ENCODE data around the gene GNS. TPM values are rescaled to one million over a fixed set of nuclear protein-coding genes. Genes with fewer than 3 reads are reported as not detected.

GNS gene
- total and polyA plus RNA-seq, 3 experiments from 2014 or later = 20.7 to 47.5 (median 21.1) TPM

DNA sequence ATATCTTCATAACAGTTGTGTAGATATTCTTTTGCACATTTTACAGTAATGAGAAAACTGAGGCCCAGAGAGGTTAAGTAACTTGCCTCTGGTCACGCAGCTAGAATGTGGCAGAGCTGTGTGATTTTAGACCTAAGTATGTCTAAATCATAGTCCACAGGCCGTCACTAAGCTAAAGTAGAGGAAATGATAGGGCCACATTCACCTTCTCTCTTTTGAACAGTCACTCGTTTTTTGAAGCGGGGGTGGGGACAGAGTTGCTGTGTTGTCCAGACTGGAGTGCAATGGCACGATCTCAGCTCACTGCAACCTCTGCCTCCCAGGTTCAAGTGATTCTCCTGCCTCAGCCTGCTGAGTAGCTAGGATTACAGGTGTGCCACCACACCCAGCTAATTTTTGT lies 80.4 kb downstream of the GNS start:
- H3K36me3 Mint-ChIP-seq = peaks cover 0 to 11% (median 0%) of the 10 kb centered on the region in 3 donors
- ChIA-PET POLR2A (interaction anchor here (1.5 to 3.6 kb wide), 3 partner anchors 10 to 70 kb away, joined by 4 to 49 read pairs (median 7); no protein-coding TSS in a partner anchor), CTCF (interaction anchor here (1.3 to 9.9 kb wide), 6 partner anchors 10 to 70 kb away, joined by 4 to 78 read pairs (median 14); no protein-coding TSS in a partner anchor)
- H3K27me3 Mint-ChIP-seq = peaks cover 0 to 4% of the 10 kb centered on the region in 2 donors
- H3K4me1 Mint-ChIP-seq = peaks cover 87 to 98% (median 94%) of the 10 kb centered on the region in 3 donors
- Histone ChIP-seq H3K4me1 (ENCODE audit: insufficient read depth, low read length) (peaks cover 95% of the 10 kb centered on the region), H3K27ac (ENCODE audit: low read depth, low read length) (peak overlapping the region; percentile 76), H3K27me3 (ENCODE audit: insufficient read depth, low read length, poor library complexity, severe bottlenecking) (no peaks in the 10 kb centered on the region), H3K36me3 (ENCODE audit: insufficient read depth, low read length) (no peaks in the 10 kb centered on the region), H3K4me3 (ENCODE audit: low read length) (no peak overlapping the region), H3K9me3 (ENCODE audit: low read length) (no peaks in the 10 kb centered on the region)
- no peak for DNase-seq
- H3K27ac Mint-ChIP-seq = peak overlapping the region; percentile 89 to 98 (median 96)
- peaks cover 0 to 2% (median 0%) of the 10 kb centered on the region in 5 donors for H3K9me3 Mint-ChIP-seq
- H3K4me3 Mint-ChIP-seq = peak overlapping the region; percentile 25 to 81 (median 68)

DNA sequence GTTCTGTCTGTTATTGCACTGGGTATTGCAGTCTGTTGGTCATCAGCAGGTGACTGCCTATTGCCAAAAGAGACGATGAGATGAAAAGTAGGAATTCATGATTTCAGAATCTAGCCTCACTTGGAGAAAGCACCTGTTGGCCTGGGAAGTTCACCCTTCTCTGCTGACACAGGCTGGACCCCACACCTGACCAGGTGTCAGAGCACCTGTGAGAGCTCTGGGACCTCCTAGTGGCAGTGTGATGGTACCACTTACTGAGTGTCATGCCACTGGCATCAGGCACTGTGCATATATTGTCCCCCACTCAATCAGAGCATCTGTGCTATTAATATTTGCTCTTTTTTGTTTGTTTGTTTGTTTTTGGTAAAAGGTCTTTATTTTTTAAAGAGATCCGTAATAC lies 81.0 kb downstream of the GNS start:
- no peak for DNase-seq
- H3K27me3 ChIP-seq (ENCODE audit: insufficient read depth, low read length, poor library complexity, severe bottlenecking) = no peaks in the 10 kb centered on the region
- no peaks in the 10 kb centered on the region for H3K9me3 Mint-ChIP-seq
- ChIA-PET POLR2A (interaction anchor here (1.5 to 3.6 kb wide), 2 partner anchors 10 to 67 kb away, joined by 4 to 49 read pairs; no protein-coding TSS in a partner anchor), CTCF (interaction anchor here (1.3 to 9.9 kb wide), 9 partner anchors 9 to 69 kb away, joined by 3 to 78 read pairs (median 6); no protein-coding TSS in a partner anchor)
- peaks cover 0 to 9% (median 0%) of the 10 kb centered on the region in 3 donors for H3K36me3 Mint-ChIP-seq
- H3K4me3 ChIP-seq (ENCODE audit: low read length) = peak overlapping the region; percentile 5
- peaks cover 95% of the 10 kb centered on the region for H3K4me1 ChIP-seq (ENCODE audit: insufficient read depth, low read length)
- peaks cover 0 to 4% of the 10 kb centered on the region in 2 donors for H3K27me3 Mint-ChIP-seq
- no peaks in the 10 kb centered on the region for H3K36me3 ChIP-seq (ENCODE audit: insufficient read depth, low read length)
- H3K27ac ChIP-seq (ENCODE audit: low read depth, low read length) = peak overlapping the region; percentile 76
- peak overlapping the region; percentile 25 to 68 (median 41) for H3K4me3 Mint-ChIP-seq
- H3K27ac Mint-ChIP-seq = peak overlapping the region; percentile 89 to 98 (median 96)
- H3K4me1 Mint-ChIP-seq = peaks cover 87 to 98% (median 94%) of the 10 kb centered on the region in 3 donors
- H3K9me3 ChIP-seq (ENCODE audit: low read length) = no peaks in the 10 kb centered on the region

DNA sequence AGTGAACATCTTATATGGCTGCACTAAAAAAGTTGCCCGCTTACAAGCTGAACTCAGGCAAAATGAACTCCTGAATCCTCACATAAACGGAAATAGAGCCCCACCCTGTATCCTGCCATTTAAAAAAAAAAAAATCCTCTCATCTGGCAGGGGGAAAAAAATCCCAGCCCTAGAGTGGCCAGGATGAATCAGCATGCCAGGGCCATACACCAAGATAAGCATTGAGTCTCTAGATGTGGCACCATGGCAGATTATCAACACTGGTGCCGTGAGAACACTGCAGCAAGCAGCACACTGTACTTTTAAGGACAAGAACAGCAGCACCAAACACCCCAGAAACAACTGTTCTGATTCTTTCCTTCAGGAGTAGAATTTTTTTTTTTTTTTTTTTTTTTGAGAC lies 83.4 kb downstream of the GNS start:
- no peak overlapping the region for H3K27ac ChIP-seq (ENCODE audit: low read depth, low read length)
- ChIA-PET CTCF (interaction anchor here (0.6 to 3.9 kb wide), 2 partner anchors 19 to 66 kb away, joined by 3 to 21 read pairs; no protein-coding TSS in a partner anchor), POLR2A (interaction anchor here (0.6 to 1.2 kb wide), 4 partner anchors 10 to 56 kb away, joined by 4 to 9 read pairs (median 5); no protein-coding TSS in a partner anchor)
- H3K4me3 ChIP-seq (ENCODE audit: low read length) = peak overlapping the region; percentile 42
- H3K9me3 Mint-ChIP-seq = no peaks in the 10 kb centered on the region
- H3K27me3 Mint-ChIP-seq = peaks cover 0 to 4% of the 10 kb centered on the region in 2 donors
- DNase-seq = no peak
- H3K27me3 ChIP-seq (ENCODE audit: insufficient read depth, low read length, poor library complexity, severe bottlenecking) = no peaks in the 10 kb centered on the region
- H3K4me1 ChIP-seq (ENCODE audit: insufficient read depth, low read length) = peaks cover 95% of the 10 kb centered on the region
- peaks cover 85 to 96% (median 91%) of the 10 kb centered on the region in 3 donors for H3K4me1 Mint-ChIP-seq
- no peaks in the 10 kb centered on the region for H3K36me3 ChIP-seq (ENCODE audit: insufficient read depth, low read length)
- peak overlapping the region; percentile 87 to 97 (median 96) for H3K27ac Mint-ChIP-seq
- peak overlapping the region; percentile 24 to 80 (median 65) for H3K4me3 Mint-ChIP-seq
- H3K36me3 Mint-ChIP-seq = peaks cover 0 to 14% (median 3%) of the 10 kb centered on the region in 3 donors
- no peaks in the 10 kb centered on the region for H3K9me3 ChIP-seq (ENCODE audit: low read length)

DNA sequence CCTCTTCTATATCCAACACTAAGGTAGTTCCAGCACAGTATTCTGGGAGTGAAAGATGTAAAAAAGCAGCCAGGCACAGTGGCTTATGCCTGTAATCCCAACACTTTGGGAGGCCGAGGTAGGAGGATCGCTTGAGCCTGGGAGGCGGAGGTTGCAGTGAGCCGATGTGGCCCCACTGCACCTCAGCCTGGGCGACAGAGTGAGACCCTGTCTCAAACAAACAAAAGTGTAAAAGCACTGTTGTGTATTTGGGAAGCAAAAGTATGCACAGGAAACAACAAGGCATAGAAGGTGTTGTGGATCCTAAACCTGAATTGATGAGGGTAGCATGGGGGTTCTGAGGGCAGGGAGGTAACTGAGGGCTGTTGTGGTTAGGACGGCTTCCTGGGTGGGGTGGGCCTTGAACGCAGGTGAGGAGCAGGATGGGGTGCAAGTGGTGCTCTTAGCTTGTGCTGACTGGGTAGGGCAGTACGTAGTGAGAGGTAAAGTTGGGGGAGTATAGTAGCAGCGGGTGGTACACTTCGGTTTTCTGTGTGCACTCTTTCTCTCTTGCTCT lies 84.8 kb downstream of the GNS start:
- Mint-ChIP-seq H3K9me3 (no peaks in the 10 kb centered on the region), H3K4me3 (peak overlapping the region; percentile 64 to 86 (median 76)), H3K27me3 (peaks cover 0 to 4% of the 10 kb centered on the region in 2 donors), H3K27ac (peak overlapping the region; percentile 87 to 99 (median 94)), H3K36me3 (peaks cover 0 to 15% (median 3%) of the 10 kb centered on the region in 3 donors), H3K4me1 (peaks cover 87 to 95% (median 92%) of the 10 kb centered on the region in 3 donors)
- no peak overlapping the region for H3K27ac ChIP-seq (ENCODE audit: low read depth, low read length)
- H3K27me3 ChIP-seq (ENCODE audit: insufficient read depth, low read length, poor library complexity, severe bottlenecking) = no peaks in the 10 kb centered on the region
- peak; percentile 35 to 92 (median 80) for DNase-seq
- no peaks in the 10 kb centered on the region for H3K36me3 ChIP-seq (ENCODE audit: insufficient read depth, low read length)
- H3K4me3 ChIP-seq (ENCODE audit: low read length) = peak overlapping the region; percentile 45
- CTCF ChIA-PET = interaction anchor here (0.7 to 1.7 kb wide), 6 partner anchors 14 to 64 kb away, joined by 3 to 5 read pairs (median 4); partner anchors contain the start of gene RASSF3
- no peaks in the 10 kb centered on the region for H3K9me3 ChIP-seq (ENCODE audit: low read length)
- peaks cover 95% of the 10 kb centered on the region for H3K4me1 ChIP-seq (ENCODE audit: insufficient read depth, low read length)
- POLR2A ChIA-PET = interaction anchor here (1.0 to 2.6 kb wide), 3 partner anchors 10 to 64 kb away, joined by 3 to 16 read pairs (median 6); partner anchors contain the start of gene RASSF3

DNA sequence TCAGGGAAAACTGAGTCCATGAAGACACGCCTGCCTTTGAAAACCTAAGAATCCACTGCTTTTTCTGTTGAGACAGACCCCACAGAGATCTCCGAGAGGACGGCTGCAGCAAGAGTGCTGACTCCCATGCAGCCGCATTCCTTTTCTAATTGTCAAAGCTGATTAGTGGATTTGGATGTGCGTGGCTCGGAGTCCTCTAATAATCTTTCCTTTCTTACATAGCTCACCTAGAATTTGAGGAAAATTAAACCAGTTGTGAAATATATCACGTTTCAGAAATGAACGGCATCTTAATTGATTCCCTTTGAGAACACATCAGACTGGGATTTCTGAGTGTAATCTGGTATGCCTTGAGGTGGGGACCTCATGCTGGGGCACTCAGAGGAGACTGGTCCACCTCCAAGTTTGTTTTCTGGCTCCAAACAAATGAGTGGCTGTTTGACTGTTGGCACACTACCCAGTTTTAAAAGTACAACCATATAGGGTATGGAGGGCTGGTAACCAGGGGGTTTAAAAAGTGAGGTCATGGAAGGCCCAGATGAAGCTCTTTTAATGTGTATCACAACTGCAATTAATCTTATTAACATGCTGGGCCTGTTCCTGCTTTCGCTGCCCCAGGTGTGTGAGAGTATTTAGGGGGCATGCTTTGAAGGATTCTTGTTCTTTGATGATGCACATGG lies 85.6 kb downstream of the GNS start:
- peaks cover 0 to 15% (median 3%) of the 10 kb centered on the region in 3 donors for H3K36me3 Mint-ChIP-seq
- peaks cover 87 to 95% (median 92%) of the 10 kb centered on the region in 3 donors for H3K4me1 Mint-ChIP-seq
- peak overlapping the region; percentile 45 for H3K4me3 ChIP-seq (ENCODE audit: low read length)
- no peaks in the 10 kb centered on the region for H3K36me3 ChIP-seq (ENCODE audit: insufficient read depth, low read length)
- CTCF ChIA-PET = interaction anchor here (0.7 to 1.7 kb wide), 7 partner anchors 11 to 63 kb away, joined by 3 to 5 read pairs (median 3); partner anchors contain the start of gene RASSF3
- peaks cover 94% of the 10 kb centered on the region for H3K4me1 ChIP-seq (ENCODE audit: insufficient read depth, low read length)
- no peak for DNase-seq
- peak overlapping the region; percentile 87 to 99 (median 94) for H3K27ac Mint-ChIP-seq
- no peaks in the 10 kb centered on the region for H3K9me3 ChIP-seq (ENCODE audit: low read length)
- peak overlapping the region; percentile 64 to 86 (median 76) for H3K4me3 Mint-ChIP-seq
- H3K27me3 ChIP-seq (ENCODE audit: insufficient read depth, low read length, poor library complexity, severe bottlenecking) = no peaks in the 10 kb centered on the region
- POLR2A ChIA-PET = interaction anchor here (1.2 to 2.6 kb wide), 2 partner anchors 24 to 63 kb away, joined by 3 to 16 read pairs; partner anchors contain the start of gene RASSF3
- H3K27me3 Mint-ChIP-seq = peaks cover 0 to 4% of the 10 kb centered on the region in 2 donors
- no peaks in the 10 kb centered on the region for H3K9me3 Mint-ChIP-seq
- peak overlapping the region; percentile 57 for H3K27ac ChIP-seq (ENCODE audit: low read depth, low read length)

DNA sequence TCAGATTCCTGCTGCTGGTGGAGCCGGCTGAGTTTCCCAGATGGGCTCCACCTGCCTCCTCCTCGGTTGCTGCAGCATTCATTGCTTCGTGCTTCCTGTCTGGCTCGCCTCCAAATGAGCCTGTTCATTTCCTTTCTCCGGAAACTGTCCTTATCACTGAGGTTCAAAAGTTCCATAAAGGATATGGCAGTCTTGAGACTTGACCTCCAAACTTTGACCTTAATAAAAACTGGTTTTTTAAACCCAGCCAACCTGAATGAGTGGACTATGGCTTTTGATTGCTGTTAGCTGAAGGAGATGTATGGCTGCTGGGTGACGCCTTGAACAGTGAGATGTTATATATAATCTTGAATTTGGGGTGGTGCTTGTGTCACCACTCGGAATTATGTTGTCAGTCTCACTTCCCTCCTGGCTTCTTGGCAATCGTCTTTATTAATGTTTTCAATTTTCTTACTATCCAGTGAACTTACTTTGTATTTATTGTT lies 86.2 kb downstream of the GNS start:
- Histone ChIP-seq H3K27ac (ENCODE audit: low read depth, low read length) (peak overlapping the region; percentile 57), H3K4me3 (ENCODE audit: low read length) (peak overlapping the region; percentile 45), H3K27me3 (ENCODE audit: insufficient read depth, low read length, poor library complexity, severe bottlenecking) (no peaks in the 10 kb centered on the region), H3K9me3 (ENCODE audit: low read length) (no peaks in the 10 kb centered on the region), H3K4me1 (ENCODE audit: insufficient read depth, low read length) (peaks cover 94% of the 10 kb centered on the region), H3K36me3 (ENCODE audit: insufficient read depth, low read length) (no peaks in the 10 kb centered on the region)
- POLR2A ChIA-PET = interaction anchor here (1.2 to 2.6 kb wide), 2 partner anchors 25 to 63 kb away, joined by 3 to 16 read pairs; partner anchors contain the start of gene RASSF3
- H3K9me3 Mint-ChIP-seq = no peaks in the 10 kb centered on the region
- peak; percentile 27 to 62 (median 49) for DNase-seq
- H3K27ac Mint-ChIP-seq = peak overlapping the region; percentile 87 to 99 (median 94)
- peaks cover 0 to 15% (median 3%) of the 10 kb centered on the region in 3 donors for H3K36me3 Mint-ChIP-seq
- CTCF ChIA-PET = interaction anchor here (1.0 kb wide), 1 partner anchor 11 kb away, joined by 3 read pairs; no protein-coding TSS in a partner anchor
- peaks cover 0 to 4% of the 10 kb centered on the region in 2 donors for H3K27me3 Mint-ChIP-seq
- H3K4me1 Mint-ChIP-seq = peaks cover 87 to 95% (median 92%) of the 10 kb centered on the region in 3 donors
- peak overlapping the region; percentile 51 to 86 (median 76) for H3K4me3 Mint-ChIP-seq

DNA sequence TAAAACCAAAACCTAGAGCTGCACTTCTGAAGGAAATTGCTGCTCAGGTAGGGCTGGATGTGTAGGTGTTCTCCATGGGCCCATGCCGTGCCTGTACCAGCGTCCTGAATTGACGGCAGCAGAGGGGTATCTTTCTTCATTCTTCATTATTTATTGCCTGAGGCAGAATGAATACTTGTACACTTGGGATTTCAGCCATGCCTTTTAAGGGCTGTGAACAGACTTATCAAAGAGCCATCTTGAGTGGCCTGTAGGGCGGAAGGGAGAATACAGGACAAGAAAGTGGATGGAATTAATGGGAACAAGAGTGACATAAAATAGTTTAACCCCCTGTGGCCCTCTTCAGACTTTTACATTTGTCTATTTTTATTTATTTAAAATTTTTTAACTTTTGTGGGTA lies 87.5 kb downstream of the GNS start:
- Histone ChIP-seq H3K27me3 (ENCODE audit: insufficient read depth, low read length, poor library complexity, severe bottlenecking) (no peaks in the 10 kb centered on the region), H3K4me3 (ENCODE audit: low read length) (peak overlapping the region; percentile 66), H3K27ac (ENCODE audit: low read depth, low read length) (no peak overlapping the region), H3K36me3 (ENCODE audit: insufficient read depth, low read length) (no peaks in the 10 kb centered on the region), H3K4me1 (ENCODE audit: insufficient read depth, low read length) (peaks cover 94% of the 10 kb centered on the region), H3K9me3 (ENCODE audit: low read length) (no peaks in the 10 kb centered on the region)
- POLR2A ChIA-PET = interaction anchor here (1.8 kb wide), 1 partner anchor 9 kb away, joined by 3 read pairs; no protein-coding TSS in a partner anchor
- H3K9me3 Mint-ChIP-seq = no peaks in the 10 kb centered on the region
- H3K27ac Mint-ChIP-seq = peak overlapping the region; percentile 91 to 99 (median 96)
- DNase-seq = no peak
- no peaks in the 10 kb centered on the region for H3K27me3 Mint-ChIP-seq
- peak overlapping the region; percentile 85 to 94 (median 91) for H3K4me3 Mint-ChIP-seq
- H3K4me1 Mint-ChIP-seq = peaks cover 88 to 95% (median 92%) of the 10 kb centered on the region in 3 donors
- CTCF ChIA-PET = interaction anchor here (1.1 kb wide), 1 partner anchor 61 kb away, joined by 3 read pairs; the partner anchor contains the start of gene RASSF3
- peaks cover 0 to 12% (median 5%) of the 10 kb centered on the region in 3 donors for H3K36me3 Mint-ChIP-seq
